Measurements from ENCODE around the gene TSPYL1.
"Not testable (repeated sequence)": the region's sequence is repeated elsewhere in the genome, so short reads cannot be mapped to it uniquely, and the experiment has no call there.

TSPYL1 gene

DNA sequence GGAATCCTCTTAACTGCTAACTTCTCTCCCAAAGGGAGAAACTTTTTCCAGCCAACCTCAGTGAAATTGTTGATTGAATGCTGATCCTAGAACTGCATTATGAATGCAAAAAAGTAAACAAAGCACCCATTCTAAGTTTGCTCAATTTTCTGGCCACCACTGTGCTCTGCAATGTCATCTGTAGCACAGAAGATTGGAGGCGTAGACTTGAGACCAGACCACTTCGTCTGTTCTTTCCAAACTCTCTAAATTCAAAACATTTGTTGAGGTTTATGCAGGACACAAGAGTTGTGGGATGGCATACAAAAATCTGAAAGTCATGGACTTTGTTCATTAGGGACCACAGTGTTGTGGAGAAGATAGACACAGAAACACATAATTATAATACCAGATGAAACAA, 11.1 kb upstream of the TSPYL1 start:
- CTCF ChIA-PET, result interaction anchor here (0.7 to 4.7 kb wide), 10 partner anchors 11 to 270 kb away, joined by 3 to 97 read pairs (median 8); partner anchors contain the start of gene TSPYL1
- no peak for DNase-seq (ENCODE audit: low read depth, low spot score)
- H3K4me3 ChIP-seq (ENCODE audit: low read depth, low read length), result no peak overlapping the region
- POLR2A ChIA-PET, result no interaction called here
- TF ChIP-seq, protein P1, sequence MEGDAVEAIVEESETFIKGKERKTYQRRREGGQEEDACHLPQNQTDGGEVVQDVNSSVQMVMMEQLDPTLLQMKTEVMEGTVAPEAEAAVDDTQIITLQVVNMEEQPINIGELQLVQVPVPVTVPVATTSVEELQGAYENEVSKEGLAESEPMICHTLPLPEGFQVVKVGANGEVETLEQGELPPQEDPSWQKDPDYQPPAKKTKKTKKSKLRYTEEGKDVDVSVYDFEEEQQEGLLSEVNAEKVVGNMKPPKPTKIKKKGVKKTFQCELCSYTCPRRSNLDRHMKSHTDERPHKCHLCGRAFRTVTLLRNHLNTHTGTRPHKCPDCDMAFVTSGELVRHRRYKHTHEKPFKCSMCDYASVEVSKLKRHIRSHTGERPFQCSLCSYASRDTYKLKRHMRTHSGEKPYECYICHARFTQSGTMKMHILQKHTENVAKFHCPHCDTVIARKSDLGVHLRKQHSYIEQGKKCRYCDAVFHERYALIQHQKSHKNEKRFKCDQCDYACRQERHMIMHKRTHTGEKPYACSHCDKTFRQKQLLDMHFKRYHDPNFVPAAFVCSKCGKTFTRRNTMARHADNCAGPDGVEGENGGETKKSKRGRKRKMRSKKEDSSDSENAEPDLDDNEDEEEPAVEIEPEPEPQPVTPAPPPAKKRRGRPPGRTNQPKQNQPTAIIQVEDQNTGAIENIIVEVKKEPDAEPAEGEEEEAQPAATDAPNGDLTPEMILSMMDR (IDR thresholded peaks at IDR 0.05; ENCODE audit: insufficient read depth, low read length, missing control alignments), result no peak

DNA sequence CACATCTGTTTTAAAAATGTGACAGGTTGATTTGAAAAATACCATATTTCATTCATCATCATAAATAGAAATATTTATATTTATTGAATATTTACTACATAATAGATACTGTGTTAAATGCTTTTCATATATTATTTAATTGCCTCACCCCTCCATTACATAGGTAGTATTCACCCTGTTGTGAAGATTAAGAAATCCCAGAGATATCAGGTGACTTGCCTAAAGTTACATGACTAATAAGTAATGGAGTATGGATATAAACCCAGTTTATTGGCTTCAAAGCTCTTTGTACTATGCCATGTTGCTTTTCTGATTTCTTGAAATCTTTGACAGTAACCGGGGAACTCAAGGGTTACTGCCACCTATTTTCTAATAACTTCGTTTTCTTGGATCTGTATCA, 10.1 kb upstream of the TSPYL1 start:
- CTCF ChIA-PET, result interaction anchor here (0.7 to 4.7 kb wide), 14 partner anchors 8 to 271 kb away, joined by 3 to 97 read pairs (median 18); partner anchors contain the start of gene TSPYL1

DNA sequence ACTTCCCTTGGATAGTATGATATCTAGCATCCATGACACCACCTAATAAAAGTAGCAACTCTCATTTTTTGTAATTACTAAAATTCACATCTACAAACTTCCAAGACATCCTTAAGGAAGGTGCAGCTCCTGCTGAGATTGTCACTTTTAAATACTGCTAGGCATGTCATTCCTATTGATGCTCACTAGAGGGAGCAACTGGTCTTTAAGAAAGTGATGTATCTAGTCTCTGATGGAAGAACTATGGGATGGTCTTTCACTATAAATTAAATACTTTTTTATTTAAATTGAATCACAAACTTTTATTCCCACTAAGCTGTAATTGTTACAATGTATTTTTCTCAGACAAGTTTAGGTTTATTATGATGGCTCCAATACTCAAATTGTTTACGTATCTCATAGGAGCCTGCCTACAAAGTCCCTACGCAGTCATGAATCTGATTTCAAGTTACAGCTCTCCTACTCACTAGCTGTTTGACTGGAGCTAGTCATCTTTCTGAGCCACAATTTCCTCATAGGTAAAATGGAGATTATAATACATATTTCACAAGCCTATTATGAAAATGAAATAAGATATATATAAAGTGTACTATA, 8.1 kb upstream of the TSPYL1 start:
- no peak overlapping the region for H3K4me3 ChIP-seq (ENCODE audit: low read depth, low read length)
- POLR2A ChIA-PET, result interaction anchor here (2.3 kb wide), 2 partner anchors 8 to 83 kb away, joined by 7 to 12 read pairs; partner anchors contain the start of genes DSE and TSPYL1
- DNase-seq (ENCODE audit: low read depth, low spot score), result no peak
- TF ChIP-seq, protein P1 (IDR thresholded peaks at IDR 0.05; ENCODE audit: insufficient read depth, low read length, missing control alignments), result peak; percentile 69
- CTCF ChIA-PET, result interaction anchor here (0.6 to 4.7 kb wide), 81 partner anchors 9 to 393 kb away, joined by 3 to 97 read pairs (median 5); partner anchors contain the start of genes CALHM4, CALHM5, DSE and KPNA5

More for the DNA sequence above, 10.1 kb upstream of the TSPYL1 start:
- POLR2A ChIA-PET, result no interaction called here
- no peak for DNase-seq (ENCODE audit: low read depth, low spot score)
- no peak overlapping the region for H3K4me3 ChIP-seq (ENCODE audit: low read depth, low read length)
- TF ChIP-seq, protein P1 (IDR thresholded peaks at IDR 0.05; ENCODE audit: insufficient read depth, low read length, missing control alignments), result no peak

DNA sequence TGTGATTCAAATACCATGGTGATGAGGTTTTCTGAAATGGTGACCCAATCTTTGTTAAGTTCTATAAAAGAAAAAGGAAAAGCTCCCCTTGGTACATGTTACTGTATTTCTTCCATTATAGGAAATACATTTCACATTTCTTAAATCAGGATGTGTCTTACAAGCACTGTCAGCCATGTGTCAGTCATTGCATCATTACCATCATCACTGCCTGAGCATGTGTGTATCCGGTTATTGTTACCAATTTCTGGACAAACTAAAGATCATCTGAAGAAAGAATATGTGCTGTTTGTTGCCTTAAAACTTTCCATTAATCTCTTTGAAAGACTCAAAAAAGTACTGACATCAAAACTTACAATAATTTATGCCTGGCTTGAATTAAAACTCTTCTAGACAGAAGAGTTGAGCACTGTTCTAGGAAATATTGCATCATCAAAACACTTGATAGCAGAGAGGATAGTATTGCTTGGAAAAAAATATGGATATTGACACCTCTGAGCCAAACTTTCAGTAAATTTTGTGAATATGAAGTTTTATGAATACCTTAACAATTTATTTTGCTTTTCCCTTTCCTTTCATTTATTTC, 7.1 kb upstream of the TSPYL1 start:
- POLR2A ChIA-PET, result interaction anchor here (2.3 kb wide), 2 partner anchors 7 to 84 kb away, joined by 7 to 12 read pairs; partner anchors contain the start of genes DSE and TSPYL1
- CTCF ChIA-PET, result interaction anchor here (0.6 to 4.7 kb wide), 60 partner anchors 8 to 285 kb away, joined by 3 to 97 read pairs (median 8); partner anchors contain the start of genes CALHM4, CALHM5, DSE and RWDD1
- H3K4me3 ChIP-seq (ENCODE audit: low read depth, low read length), result no peak overlapping the region
- TF ChIP-seq, protein P1 (IDR thresholded peaks at IDR 0.05; ENCODE audit: insufficient read depth, low read length, missing control alignments), result no peak
- DNase-seq (ENCODE audit: low read depth, low spot score), result no peak

DNA sequence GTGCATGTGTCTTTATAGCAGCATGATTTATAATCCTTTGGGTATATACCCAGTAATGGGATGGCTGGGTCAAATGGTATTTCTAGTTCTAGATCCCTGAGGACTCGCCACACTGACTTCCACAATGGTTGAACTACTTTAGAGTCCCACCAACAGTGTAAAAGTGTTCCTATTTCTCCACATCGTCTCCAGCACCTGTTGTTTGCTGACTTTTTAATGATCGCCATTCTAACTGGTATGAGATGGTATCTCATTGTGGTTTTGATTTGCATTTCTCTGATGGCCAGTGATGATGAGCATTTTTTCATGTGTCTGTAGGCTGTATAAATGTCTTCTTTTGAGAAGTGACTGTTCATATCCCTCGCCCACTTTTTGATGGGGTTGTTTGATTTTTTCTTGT, 5.3 kb upstream of the TSPYL1 start:
- DNase-seq (ENCODE audit: low read depth, low spot score); CTCF ChIA-PET; H3K4me3 ChIP-seq (ENCODE audit: low read depth, low read length); POLR2A ChIA-PET: not testable (repeated sequence)

DNA sequence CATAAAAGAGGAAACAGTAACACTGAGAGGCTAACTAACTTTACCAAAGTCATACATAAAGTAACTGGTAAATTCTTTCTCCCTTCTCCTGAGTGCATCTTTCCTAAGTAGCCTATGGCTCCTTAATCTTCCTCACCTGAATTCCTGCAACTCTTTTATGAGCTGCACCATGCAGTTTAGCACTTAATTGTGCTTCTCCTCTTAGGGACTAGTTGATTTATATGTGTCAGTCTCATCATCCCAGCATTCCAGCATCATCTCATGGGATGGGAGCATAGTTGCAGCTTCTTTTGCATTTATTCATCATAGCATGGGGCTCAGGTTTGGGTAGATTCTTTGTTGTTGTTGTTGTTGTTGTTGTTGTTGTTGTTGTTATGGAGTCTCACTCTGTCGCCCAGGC, 3.5 kb upstream of the TSPYL1 start:
- CTCF ChIA-PET, result interaction anchor here (1.0 to 1.6 kb wide), 4 partner anchors 12 to 280 kb away, joined by 3 to 8 read pairs (median 4); no protein-coding TSS in a partner anchor
- DNase-seq (ENCODE audit: low read depth, low spot score), result no peak
- no peak overlapping the region for H3K4me3 ChIP-seq (ENCODE audit: low read depth, low read length)

More for the DNA sequence above, 3.5 kb upstream of the TSPYL1 start:
- TF ChIP-seq, protein P1 (IDR thresholded peaks at IDR 0.05; ENCODE audit: insufficient read depth, low read length, missing control alignments), result no peak
- POLR2A ChIA-PET, result no interaction called here
